ENCODE results near the gene C22orf23. TPM values are rescaled to one million over a fixed set of nuclear protein-coding genes. Genes with fewer than 3 reads are reported as not detected.

Gene C22orf23
- total and polyA plus RNA-seq, 2 of the 4 experiments (the other 2 are of a cell fraction) = 0.39 to 0.54 TPM

DNA sequence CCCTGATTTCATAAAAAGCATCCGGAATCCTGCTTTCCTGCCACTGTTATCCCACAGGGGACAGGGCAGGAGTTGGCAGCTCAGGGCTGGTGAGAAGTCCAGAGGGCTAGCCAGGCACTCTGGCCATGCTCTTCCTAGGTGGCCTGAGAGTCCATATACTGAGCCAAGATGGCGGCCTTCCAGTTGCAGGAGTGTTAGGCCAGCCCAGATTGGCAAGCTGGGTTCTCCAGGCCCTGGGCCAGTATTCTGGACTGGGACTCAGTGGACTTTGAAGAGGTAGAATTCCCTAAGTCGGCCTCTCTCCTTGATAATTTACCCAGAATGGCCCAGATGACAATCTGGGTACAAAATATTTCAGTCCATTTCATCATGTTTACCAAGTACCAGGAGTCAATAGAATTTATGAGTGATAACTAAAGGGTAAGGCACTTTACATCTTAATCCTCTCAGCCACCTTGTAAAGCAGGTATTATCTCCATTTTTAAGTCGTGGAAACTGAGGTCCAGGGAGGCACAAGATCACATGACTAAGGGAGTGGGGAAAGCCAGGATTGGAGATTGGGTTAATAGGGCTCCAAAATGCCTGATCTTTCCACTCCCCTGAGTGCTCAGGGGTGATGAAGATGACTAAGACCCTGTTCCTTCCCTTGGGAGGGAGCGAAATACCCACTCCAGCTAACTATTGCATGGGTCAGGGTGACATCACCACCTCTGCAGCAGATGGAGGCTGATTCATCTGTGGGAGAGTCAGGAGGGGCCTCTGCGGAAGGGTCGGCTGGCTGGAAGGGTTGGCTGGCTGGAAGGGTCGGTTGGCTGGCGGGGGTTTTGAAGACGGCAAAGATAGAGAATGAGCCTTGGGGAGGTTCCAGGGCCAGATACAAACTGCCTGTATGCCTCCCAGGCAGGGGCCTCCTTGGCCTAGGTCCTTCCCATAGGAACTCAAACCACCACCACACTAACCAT is 48.5 kb downstream of the C22orf23 start (continued):
- peak; percentile 49 for TF ChIP-seq USF2 (IDR thresholded peaks at IDR 0.05; ENCODE audit: low read depth, low read length)
- TF ChIP-seq POLR2A (IDR thresholded peaks at IDR 0.05; ENCODE audit: low read depth, low read length) = no peak
- TF ChIP-seq MAFK (IDR thresholded peaks at IDR 0.05; ENCODE audit: low read depth, low read length) = no peak
- TF ChIP-seq RFX5 (IDR thresholded peaks at IDR 0.05; ENCODE audit: low read depth, low read length) = no peak
